LNCaP clone FGC (cell line): ENCODE data around the gene AIMP1.

Experiments used
- DNase-seq: peaks from one replicate; pipeline ENCODE4 v3.0.0-alpha.2; 2011; ENCODE audit warnings: low read depth
- H3K4me3 ChIP-seq: 2 replicates; pipeline ENCODE4 v1.5.1; 2011; ENCODE audit warnings: mild to moderate bottlenecking, low read depth, low read length, control low read depth
- TF ChIP-seq, protein P1 (sequence below): IDR thresholded peaks from 2 replicates; pipeline ENCODE4 v1.5.1; 2012; ENCODE audit warnings: mild to moderate bottlenecking; ENCODE audit not compliant: control insufficient read depth, insufficient read depth; ENCODE audit errors: extremely low read depth

AIMP1 gene

DNA sequence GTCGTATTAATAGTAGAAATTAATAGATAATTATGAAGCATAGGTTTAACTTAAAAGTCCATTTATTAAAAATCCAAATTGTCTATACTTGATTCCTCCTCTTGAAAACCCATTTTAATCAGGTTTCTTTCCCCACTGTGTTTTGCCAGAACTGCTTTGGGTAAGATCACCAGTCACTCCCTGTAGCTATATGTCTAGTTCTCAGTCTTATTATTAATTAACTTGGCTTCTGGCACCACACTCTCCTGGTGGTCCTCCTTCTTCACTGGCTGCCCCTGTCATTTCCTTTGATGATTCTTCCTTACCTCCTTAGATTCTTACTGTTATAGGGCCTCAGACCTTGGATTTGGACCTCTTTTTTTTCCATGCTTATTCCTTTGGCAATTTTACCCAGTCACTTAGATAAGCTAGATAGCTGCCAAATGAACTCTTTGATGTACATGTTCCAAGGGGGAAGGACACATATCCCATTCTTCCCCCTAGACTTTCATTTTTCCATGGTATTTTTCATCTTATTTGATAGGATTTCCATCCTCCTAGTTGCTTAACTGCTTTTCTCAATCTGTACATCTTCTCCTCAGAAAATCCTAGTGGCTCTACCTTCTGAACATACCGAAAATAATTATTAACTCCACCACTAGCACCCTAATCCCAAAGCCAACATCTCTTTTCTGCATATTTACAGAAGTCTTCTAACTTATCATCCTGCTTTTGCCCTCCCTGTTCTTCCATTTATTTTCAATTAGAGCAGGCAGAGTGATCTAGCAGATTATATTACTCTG lies 27.7 kb downstream of the AIMP1 start:
- H3K4me3 ChIP-seq, result no peak overlapping the region
- DNase-seq, result no peak
- TF ChIP-seq, protein P1, sequence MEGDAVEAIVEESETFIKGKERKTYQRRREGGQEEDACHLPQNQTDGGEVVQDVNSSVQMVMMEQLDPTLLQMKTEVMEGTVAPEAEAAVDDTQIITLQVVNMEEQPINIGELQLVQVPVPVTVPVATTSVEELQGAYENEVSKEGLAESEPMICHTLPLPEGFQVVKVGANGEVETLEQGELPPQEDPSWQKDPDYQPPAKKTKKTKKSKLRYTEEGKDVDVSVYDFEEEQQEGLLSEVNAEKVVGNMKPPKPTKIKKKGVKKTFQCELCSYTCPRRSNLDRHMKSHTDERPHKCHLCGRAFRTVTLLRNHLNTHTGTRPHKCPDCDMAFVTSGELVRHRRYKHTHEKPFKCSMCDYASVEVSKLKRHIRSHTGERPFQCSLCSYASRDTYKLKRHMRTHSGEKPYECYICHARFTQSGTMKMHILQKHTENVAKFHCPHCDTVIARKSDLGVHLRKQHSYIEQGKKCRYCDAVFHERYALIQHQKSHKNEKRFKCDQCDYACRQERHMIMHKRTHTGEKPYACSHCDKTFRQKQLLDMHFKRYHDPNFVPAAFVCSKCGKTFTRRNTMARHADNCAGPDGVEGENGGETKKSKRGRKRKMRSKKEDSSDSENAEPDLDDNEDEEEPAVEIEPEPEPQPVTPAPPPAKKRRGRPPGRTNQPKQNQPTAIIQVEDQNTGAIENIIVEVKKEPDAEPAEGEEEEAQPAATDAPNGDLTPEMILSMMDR, result no peak

DNA sequence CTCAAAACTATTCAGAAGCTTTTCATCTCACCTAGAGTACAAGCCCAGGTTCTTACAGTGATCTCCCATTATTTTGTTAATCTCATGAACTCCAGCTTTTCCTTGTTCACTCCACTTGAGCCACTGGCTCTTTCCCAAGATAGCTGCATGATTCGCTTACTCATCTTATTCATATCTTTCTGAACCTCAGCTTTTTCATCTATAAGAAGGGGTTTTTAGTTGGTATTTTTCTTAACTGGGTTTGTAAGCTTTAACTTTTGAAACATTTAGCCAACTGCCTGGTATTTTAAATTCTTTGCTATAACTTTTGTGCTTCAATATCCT lies 28.3 kb downstream of the AIMP1 start:
- TF ChIP-seq, protein P1, result no peak
- DNase-seq, result no peak
- H3K4me3 ChIP-seq, result no peak overlapping the region

DNA sequence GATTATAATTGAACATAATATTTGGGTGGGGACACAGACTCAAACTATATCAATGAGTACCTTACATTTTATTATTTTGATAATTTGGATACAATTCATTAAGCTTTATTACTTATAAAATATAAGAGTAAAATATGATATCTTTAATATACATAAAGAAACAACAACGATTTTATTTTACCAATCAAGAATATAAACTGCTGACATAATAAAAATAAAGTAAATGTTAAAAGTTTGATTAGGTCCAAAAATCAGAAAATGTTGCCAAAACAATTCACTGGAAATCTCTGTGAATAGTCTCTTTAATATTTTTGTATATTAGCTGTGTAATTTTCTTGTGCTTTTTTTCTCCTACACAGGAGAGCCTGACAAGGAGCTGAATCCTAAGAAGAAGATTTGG lies 30.8 kb downstream of the AIMP1 start:
- no peak for DNase-seq
- TF ChIP-seq, protein P1, result no peak
- no peak overlapping the region for H3K4me3 ChIP-seq

DNA sequence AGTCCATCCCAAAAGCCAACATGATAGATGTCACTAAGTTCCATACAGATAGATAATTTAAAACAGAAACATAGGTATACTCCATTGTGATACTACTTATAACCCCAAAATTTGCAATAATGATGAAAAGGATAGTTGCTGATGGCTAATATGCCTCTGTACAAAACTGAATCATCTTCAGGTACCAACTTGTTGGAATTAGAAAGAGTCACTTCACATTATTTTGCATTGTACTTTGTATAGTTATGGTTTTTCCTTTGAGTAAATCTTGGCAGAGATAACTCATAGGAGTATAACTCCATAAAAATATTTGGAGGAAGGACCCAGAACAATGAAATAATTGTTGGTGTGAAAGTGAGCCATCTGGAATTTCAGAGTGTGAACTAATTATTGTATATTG lies 34.7 kb downstream of the AIMP1 start:
- no peak overlapping the region for H3K4me3 ChIP-seq
- TF ChIP-seq, protein P1, result no peak
- DNase-seq, result no peak

DNA sequence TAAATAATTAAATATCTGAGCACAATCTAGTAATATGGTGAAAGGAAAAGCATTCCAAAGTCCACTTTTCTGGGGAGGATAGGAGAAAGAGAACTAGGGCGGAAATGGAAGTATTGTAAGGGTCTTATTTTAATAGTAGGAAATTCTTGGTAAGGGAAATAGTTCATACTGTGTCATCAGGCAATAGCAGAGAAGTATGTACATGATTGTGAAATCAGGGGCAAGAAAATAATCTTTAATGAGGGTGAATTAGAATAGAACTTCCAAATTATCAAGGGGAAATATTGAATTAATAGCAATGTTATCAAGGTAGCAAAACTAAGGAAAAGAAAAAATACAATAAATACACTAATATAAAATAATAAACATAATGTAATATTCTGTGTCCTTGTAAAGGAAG lies 37.4 kb downstream of the AIMP1 start:
- TF ChIP-seq, protein P1, result no peak
- DNase-seq, result no peak
- H3K4me3 ChIP-seq, result no peak overlapping the region

DNA sequence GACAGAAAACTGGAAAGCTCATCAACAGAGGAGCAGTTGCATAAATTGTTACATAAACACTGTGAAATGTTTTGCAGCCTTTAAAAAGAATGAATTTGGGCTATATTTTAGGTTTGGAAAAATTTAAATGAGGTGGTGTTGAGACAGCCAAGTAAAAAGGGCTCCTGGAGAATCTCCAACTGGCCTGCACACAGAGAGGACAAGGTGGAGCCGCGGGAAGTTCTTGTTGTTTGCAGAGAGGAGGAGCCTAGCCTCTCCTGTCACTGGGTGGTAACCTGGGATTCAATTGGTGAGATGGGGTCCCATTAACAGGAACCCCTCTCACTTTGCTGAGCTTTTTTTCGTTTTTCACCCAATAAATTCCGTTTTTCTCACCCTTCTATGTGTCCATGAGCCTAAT lies 38.8 kb downstream of the AIMP1 start:
- TF ChIP-seq, protein P1, result no peak
- peak; percentile 32 for DNase-seq
- H3K4me3 ChIP-seq, result no peak overlapping the region

DNA sequence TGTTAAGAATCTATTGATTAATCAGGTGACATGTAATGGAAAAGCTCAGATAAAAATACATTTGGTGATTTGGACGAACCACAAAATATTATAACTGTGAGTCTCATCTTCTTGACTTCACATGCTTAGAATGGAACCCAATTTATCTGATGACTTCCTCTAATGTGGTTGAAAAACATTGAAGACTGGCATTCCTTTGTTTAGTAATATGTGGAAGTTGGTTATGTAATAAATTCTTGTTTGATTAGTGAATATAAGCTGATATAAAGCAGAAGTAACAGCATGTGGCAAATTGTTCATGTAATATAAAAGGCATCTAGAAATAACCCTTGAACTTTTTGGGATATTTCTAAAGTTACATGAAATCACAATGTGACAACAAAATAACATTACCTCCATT lies 42.5 kb downstream of the AIMP1 start:
- TF ChIP-seq, protein P1, result no peak
- no peak overlapping the region for H3K4me3 ChIP-seq
- DNase-seq, result no peak
